Subcutaneous adipose tissue (tissue), 4 donors: ENCODE data around the gene RAB3IL1. TPM values are rescaled to one million over a fixed set of nuclear protein-coding genes. Genes with fewer than 3 reads are reported as not detected.

Experiments
- CTCF ChIP-seq: fragments of 450-650 bp; IDR thresholded peaks from one replicate; pipeline ENCODE4 v1.5.1; 2016; ENCODE audit warnings: low read depth, mild to moderate bottlenecking, control low read depth, antibody characterized with exemption, moderate library complexity
- total RNA-seq, 4 donors: library from RNA; depleted of rRNA; stranded (reverse); fragments of >200 nt; gene quantifications; one replicate each; pipeline ENCODE4 v1.1.0, GENCODE V29; 2016

The RAB3IL1 gene
- total RNA-seq, 4 donors from 2014 or later, result 12.7 to 36.8 (median 21.0) TPM

- TF ChIP-seq CTCF, result no peak
Measured at GRCh38 chr11:61864814-61865775, 52.3 kb downstream of the RAB3IL1 start.

GRCh38 chr11:61863548-61864081, 53.8 kb downstream of the RAB3IL1 start:
- TF ChIP-seq CTCF, result no peak

GRCh38 chr11:61862714-61863547, 54.4 kb downstream of the RAB3IL1 start:
- TF ChIP-seq CTCF, result no peak

GRCh38 chr11:61861634-61862033, 55.7 kb downstream of the RAB3IL1 start:
- no peak for TF ChIP-seq CTCF

GRCh38 chr11:61860054-61860903, 57.1 kb downstream of the RAB3IL1 start:
- TF ChIP-seq CTCF, result no peak

- no peak for TF ChIP-seq CTCF
Measured at GRCh38 chr11:61855939-61856680, 61.3 kb downstream of the RAB3IL1 start.
